GM12865 (cell line): ENCODE measurements around the gene EPHX1.

Source experiments
- DNase-seq: peaks from one replicate; pipeline ENCODE4 v3.0.0; 2010; ENCODE audit warnings: low read depth
- H3K4me3 ChIP-seq: 2 replicates; pipeline ENCODE4 v1.5.1; 2011; ENCODE audit warnings: mild to moderate bottlenecking, low read depth, low read length, control low read depth
- TF ChIP-seq, protein P1 (sequence below): IDR thresholded peaks from 2 replicates; pipeline ENCODE4 v1.5.1; 2011; ENCODE audit warnings: low read length, control low read depth, low read depth, inconsistent platforms; ENCODE audit not compliant: insufficient read depth; ENCODE audit errors: missing control alignments

Gene EPHX1

DNA sequence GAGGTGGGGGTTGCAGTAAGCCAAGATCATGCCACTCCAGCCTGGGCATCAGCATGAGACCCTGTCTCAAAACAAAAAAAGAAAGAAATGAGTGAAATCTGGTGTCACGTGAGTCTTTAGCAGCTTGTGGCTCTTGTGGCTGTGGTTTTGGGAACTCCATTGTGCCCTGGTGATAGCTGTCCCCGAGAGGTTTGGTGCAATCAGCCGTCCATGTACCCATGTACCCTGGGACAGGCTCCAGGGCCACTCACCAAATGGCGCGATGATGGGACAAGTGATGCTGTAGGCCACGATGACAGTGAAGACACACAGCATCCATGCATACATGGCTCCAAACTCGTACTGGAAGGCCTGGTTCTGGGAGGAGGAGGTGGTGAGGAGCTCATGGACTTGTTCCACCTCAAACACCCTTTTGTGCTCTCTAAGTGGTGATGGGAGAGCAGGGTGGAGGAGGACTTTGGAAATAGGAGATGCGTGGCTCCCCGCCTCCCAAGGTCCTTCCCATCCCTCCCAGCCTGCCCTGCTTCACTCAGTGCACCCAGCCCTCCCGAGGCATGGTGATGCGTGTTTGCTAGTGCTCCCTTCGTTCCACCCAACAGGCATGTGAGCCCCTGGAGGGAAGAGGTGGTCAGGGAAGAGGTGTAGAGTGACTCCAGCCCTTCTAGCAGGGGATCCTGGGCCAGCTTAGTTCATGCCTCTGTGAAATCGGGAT, 42.6 kb downstream of the EPHX1 start:
- H3K4me3 ChIP-seq, result no peak overlapping the region
- DNase-seq, result no peak
- TF ChIP-seq, protein P1, sequence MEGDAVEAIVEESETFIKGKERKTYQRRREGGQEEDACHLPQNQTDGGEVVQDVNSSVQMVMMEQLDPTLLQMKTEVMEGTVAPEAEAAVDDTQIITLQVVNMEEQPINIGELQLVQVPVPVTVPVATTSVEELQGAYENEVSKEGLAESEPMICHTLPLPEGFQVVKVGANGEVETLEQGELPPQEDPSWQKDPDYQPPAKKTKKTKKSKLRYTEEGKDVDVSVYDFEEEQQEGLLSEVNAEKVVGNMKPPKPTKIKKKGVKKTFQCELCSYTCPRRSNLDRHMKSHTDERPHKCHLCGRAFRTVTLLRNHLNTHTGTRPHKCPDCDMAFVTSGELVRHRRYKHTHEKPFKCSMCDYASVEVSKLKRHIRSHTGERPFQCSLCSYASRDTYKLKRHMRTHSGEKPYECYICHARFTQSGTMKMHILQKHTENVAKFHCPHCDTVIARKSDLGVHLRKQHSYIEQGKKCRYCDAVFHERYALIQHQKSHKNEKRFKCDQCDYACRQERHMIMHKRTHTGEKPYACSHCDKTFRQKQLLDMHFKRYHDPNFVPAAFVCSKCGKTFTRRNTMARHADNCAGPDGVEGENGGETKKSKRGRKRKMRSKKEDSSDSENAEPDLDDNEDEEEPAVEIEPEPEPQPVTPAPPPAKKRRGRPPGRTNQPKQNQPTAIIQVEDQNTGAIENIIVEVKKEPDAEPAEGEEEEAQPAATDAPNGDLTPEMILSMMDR, result no peak

GRCh38 chr1:225853441-225853840, 43.5 kb downstream of the EPHX1 start:
- no peak for DNase-seq
- TF ChIP-seq, protein P1, result no peak
- H3K4me3 ChIP-seq, result no peak overlapping the region

- no peak overlapping the region for H3K4me3 ChIP-seq
- TF ChIP-seq, protein P1, result no peak
- DNase-seq, result no peak
These were observed 45.8 kb downstream of the EPHX1 start for GRCh38 chr1:225855503-225856300.

DNA sequence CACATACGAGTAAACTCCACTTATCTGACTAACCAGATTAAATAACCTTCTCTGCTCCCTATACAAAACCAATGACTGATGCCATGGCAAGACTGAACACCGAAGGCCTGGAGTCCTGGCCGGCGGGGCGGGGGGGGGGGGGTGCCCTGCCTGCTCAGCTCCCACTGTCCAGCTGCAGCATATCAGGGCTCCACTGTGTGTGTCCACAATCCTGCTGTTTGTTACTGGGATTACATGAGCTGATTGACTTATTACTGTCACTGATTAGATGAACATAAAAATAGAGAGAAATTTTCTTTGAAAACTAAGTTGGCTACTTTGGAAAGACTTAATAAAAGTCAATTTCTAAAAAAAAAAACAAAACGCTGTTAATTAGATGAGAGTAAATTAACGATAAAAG, 47.3 kb downstream of the EPHX1 start:
- TF ChIP-seq, protein P1, result no peak
- no peak overlapping the region for H3K4me3 ChIP-seq
- DNase-seq, result no peak

GRCh38 chr1:225859151-225859550, 49.2 kb downstream of the EPHX1 start:
- no peak overlapping the region for H3K4me3 ChIP-seq
- DNase-seq, result no peak
- TF ChIP-seq, protein P1, result no peak

DNA sequence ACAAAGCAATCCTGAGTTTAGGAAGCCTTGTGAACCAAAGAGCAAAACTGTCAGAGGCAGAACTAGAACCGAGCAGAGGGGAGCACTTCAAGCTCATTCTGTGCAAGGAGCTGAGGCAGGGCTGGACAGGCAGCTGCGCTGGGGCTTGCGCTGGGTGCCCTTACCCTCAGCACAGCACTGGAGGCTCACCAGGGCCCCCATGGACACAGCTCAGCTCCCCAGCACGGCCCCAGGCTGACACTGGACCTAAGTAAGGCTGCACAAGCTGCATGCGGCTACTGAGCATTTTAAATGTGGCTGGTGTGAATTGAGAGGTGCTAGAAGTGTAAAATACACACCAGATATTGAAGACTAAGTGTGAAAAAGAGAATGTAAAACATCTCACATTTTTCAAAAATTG, 50.2 kb downstream of the EPHX1 start:
- H3K4me3 ChIP-seq, result no peak overlapping the region
- TF ChIP-seq, protein P1, result no peak
- no peak for DNase-seq
